HFFc6 (cell line): ENCODE results near the gene PRTFDC1. TPM values are rescaled to one million over a fixed set of nuclear protein-coding genes. Genes with fewer than 3 reads are reported as not detected.

Experiments
- DNase-seq: peaks from one replicate; pipeline ENCODE4 v3.0.0-alpha.2; 2018
- H3K27ac Mint-ChIP-seq: 2 replicates; pipeline ENCODE4 v1.8.0; 2020; ENCODE audit warnings: mild to moderate bottlenecking, mixed read lengths
- H3K27me3 Mint-ChIP-seq: 2 replicates; pipeline ENCODE4 v1.8.0; 2021; ENCODE audit warnings: mild to moderate bottlenecking, moderate library complexity, mixed read lengths; ENCODE audit not compliant: insufficient read depth
- H3K36me3 Mint-ChIP-seq: 2 replicates; pipeline ENCODE4 v1.8.0; 2021; ENCODE audit warnings: low read depth, mixed read lengths
- H3K4me1 Mint-ChIP-seq: 2 replicates; pipeline ENCODE4 v1.8.0; 2020; ENCODE audit warnings: low read depth, mixed read lengths
- H3K4me3 Mint-ChIP-seq: 2 replicates; pipeline ENCODE4 v1.8.0; 2020; ENCODE audit warnings: mild to moderate bottlenecking, moderate library complexity, mixed read lengths
- H3K9me3 Mint-ChIP-seq: 2 replicates; pipeline ENCODE4 v1.8.0; 2020; ENCODE audit warnings: mild to moderate bottlenecking, mixed read lengths
- total RNA-seq, 6 experiments: library from RNA; stranded (reverse); fragmentation: NEBNext Ultra II Directional; extraction: Animal tissue kit (Norgen Biotek cat#: 25700); gene quantifications; 2 replicates in 1 of 6; 3 replicates in 5 of 6; pipeline ENCODE4 v1.2.3, GENCODE V29; 2021
- TF ChIP-seq, protein P1 (sequence below): fragments of 200-600 bp; sonication (generic); IDR thresholded peaks from 2 replicates; pipeline ENCODE4 v1.5.0; 2021; ENCODE audit warnings: antibody characterized with exemption, mild to moderate bottlenecking

The PRTFDC1 gene
- total RNA-seq, 6 experiments from 2014 or later, result 16.2 to 32.6 (median 29.0) TPM

DNA sequence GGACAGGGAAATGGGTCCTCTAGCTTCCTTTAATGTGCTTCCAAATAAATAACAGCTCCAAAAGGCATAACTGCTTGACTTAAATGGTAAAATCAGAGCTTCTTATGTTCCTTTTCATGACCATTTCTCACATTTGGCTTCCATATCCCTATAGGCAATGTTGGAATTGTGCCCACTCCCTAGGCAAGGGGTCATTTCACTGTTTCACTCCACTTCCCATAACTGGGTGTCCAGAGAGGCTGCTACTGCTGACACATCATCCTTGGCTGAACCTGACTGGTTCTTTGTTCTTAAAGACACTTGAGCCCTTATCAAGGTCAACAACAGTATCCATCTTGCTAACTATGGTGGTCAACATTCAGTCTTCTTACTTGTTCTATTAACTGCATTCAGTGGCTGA is 37.1 kb downstream of the PRTFDC1 start:
- Mint-ChIP-seq H3K36me3 (peaks cover 8% of the 10 kb centered on the region), H3K4me1 (peaks cover 28% of the 10 kb centered on the region), H3K9me3 (peaks cover 6% of the 10 kb centered on the region; the same call in 1 of the 2 replicates), H3K27me3 (no peaks in the 10 kb centered on the region), H3K27ac (no peak overlapping the region), H3K4me3 (no peak overlapping the region)
- no peak for DNase-seq
- TF ChIP-seq, protein P1, sequence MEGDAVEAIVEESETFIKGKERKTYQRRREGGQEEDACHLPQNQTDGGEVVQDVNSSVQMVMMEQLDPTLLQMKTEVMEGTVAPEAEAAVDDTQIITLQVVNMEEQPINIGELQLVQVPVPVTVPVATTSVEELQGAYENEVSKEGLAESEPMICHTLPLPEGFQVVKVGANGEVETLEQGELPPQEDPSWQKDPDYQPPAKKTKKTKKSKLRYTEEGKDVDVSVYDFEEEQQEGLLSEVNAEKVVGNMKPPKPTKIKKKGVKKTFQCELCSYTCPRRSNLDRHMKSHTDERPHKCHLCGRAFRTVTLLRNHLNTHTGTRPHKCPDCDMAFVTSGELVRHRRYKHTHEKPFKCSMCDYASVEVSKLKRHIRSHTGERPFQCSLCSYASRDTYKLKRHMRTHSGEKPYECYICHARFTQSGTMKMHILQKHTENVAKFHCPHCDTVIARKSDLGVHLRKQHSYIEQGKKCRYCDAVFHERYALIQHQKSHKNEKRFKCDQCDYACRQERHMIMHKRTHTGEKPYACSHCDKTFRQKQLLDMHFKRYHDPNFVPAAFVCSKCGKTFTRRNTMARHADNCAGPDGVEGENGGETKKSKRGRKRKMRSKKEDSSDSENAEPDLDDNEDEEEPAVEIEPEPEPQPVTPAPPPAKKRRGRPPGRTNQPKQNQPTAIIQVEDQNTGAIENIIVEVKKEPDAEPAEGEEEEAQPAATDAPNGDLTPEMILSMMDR, result no peak

DNA sequence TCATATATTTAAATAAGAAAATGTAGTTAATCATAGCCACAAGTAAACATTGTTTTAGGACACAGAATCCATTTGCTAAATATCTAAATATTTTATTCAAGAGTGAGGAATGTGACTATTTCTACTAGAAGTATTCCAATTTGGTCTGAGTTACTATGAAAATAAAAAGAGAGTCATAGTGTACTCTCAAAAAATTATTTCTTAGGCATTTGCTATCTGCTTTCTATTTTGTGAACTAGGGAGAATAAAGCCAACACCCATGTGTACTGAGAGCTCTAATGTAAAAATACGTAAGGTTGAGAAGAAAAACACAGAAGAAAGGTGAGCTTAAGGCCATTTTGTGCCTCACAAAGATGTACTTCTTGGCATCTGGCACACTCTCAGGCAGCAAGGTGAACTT is 38.3 kb downstream of the PRTFDC1 start:
- Mint-ChIP-seq H3K27me3 (no peaks in the 10 kb centered on the region), H3K4me1 (peaks cover 37% of the 10 kb centered on the region), H3K9me3 (no peaks in the 10 kb centered on the region), H3K4me3 (no peak overlapping the region), H3K36me3 (no peaks in the 10 kb centered on the region; the same call in 1 of the 2 replicates), H3K27ac (no peak overlapping the region)
- no peak for DNase-seq
- TF ChIP-seq, protein P1, result no peak

DNA sequence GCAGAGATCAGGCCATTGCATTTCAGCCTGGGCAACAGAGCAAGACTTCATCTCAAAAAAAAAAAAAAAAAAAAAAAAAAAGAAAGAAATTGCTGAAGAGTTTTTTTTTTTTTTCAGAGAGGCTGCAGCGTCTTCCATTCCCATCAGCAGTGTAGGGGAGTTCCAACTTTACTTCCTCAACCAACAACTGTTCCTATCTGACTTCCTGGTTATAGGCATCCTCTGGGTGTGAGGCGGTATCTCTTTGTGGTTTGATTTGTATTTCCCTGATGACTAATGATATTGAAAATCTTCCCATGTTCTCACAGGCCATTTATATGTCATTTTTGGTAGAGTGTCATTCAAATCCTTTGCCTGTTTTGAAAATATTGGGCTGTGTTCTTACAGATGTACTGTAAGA is 40.2 kb downstream of the PRTFDC1 start:
- Mint-ChIP-seq H3K27me3 (no peaks in the 10 kb centered on the region), H3K4me1 (peaks cover 49% of the 10 kb centered on the region), H3K27ac (no peak overlapping the region), H3K4me3 (no peak overlapping the region), H3K36me3 (no peaks in the 10 kb centered on the region), H3K9me3 (no peaks in the 10 kb centered on the region)
- no peak for DNase-seq
- TF ChIP-seq, protein P1, result no peak

DNA sequence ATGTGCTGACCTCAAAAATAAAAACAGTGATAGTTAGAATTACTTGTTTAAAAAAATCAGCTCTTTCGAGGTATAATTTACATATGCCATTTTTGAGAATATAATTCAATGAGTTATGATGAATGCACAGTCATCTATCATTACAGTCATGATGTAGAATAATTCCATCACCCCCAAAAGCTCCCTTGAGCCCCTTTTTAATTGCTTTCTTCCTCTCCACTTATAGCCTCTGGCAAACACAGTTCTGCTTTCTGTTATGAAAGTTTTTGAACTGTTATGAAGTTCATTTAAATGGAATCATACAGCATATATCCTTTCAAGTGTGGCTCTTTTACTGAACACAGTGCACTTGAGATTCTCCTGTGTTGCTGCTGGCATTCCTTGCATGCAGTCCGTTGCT is 41.4 kb downstream of the PRTFDC1 start:
- no peak for DNase-seq
- Mint-ChIP-seq H3K27ac (no peak overlapping the region), H3K4me3 (no peak overlapping the region), H3K9me3 (no peaks in the 10 kb centered on the region), H3K27me3 (no peaks in the 10 kb centered on the region), H3K36me3 (peaks cover 10% of the 10 kb centered on the region; the same call in 1 of the 2 replicates), H3K4me1 (peaks cover 49% of the 10 kb centered on the region)
- TF ChIP-seq, protein P1, result no peak

DNA sequence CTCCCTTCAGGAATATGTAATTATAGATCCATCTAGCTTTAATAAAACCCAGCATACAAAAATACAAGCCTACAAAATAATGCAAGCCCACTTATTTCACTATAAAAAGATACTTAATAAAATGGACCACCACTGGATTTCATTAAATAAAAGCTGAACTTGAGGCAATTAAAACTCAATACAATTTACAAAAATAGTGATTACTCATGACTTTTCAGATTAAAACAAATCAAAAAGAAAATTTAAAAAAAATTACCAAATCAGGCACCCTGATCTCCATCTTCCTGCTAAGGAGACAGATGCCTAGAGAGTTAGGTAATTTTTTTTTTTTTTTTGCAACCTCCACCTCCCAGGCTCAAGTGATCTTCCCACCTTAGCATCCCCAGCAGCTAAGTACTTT is 41.8 kb downstream of the PRTFDC1 start:
- TF ChIP-seq, protein P1, result no peak
- peaks cover 11% of the 10 kb centered on the region; the same call in 1 of the 2 replicates for H3K36me3 Mint-ChIP-seq
- H3K27ac Mint-ChIP-seq, result no peak overlapping the region
- no peak overlapping the region for H3K4me3 Mint-ChIP-seq
- peaks cover 49% of the 10 kb centered on the region for H3K4me1 Mint-ChIP-seq
- no peak for DNase-seq
- H3K27me3 Mint-ChIP-seq, result no peaks in the 10 kb centered on the region
- H3K9me3 Mint-ChIP-seq, result no peaks in the 10 kb centered on the region
